H1 (cell line): ENCODE results near the gene SLC25A42. TPM values are rescaled to one million over a fixed set of nuclear protein-coding genes. Genes with fewer than 3 reads are reported as not detected.
"Not testable (repeated sequence)": the region's sequence is repeated elsewhere in the genome, so short reads cannot be mapped to it uniquely, and the experiment has no call there.

Experiments used
- CTCF ChIA-PET: fragments of 300-600 bp; sonication (Branson Sonifier 250); formaldehyde crosslinking; loops from one replicate; lab custom pipeline; 2021; ENCODE audit not compliant: partially characterized antibody; lab: Charles Lee
- POLR2A ChIA-PET: fragments of 300-600 bp; sonication (Branson Sonifier 250); formaldehyde crosslinking; loops from one replicate; lab custom pipeline; 2021; ENCODE audit warnings: inconsistent platforms; ENCODE audit not compliant: partially characterized antibody; lab: Charles Lee
- DNase-seq, 2 experiments: peaks; one replicate each; pipeline versions ENCODE4 v3.0.0 to v3.0.0-alpha.2; 2010 to 2022; ENCODE audit warnings: low spot score in 2 of 2, low read depth in 1 of 2, mixed read lengths in 1 of 2
- FAIRE-seq: peaks from 2 replicates; lab custom pipeline; 2011; peaks lifted over from hg19 to GRCh38; lab: Jason Lieb, UNC
- H2AFZ ChIP-seq: 2 replicates; pipeline ENCODE4 v1.8.1; 2012; ENCODE audit warnings: low read length, inconsistent platforms
- H2AK5ac ChIP-seq: 2 replicates; pipeline ENCODE4 v1.6.1; 2013; ENCODE audit warnings: low read depth, low read length
- H2BK120ac ChIP-seq: replicated peaks from 2 replicates; pipeline ENCODE3; 2013; ENCODE audit warnings: low read depth, low read length, inconsistent platforms
- H2BK12ac ChIP-seq: 2 replicates; pipeline ENCODE4 v1.6.1; 2013; ENCODE audit warnings: low read depth, low read length
- H2BK15ac ChIP-seq: 2 replicates; pipeline ENCODE4 v1.6.1; 2013; ENCODE audit warnings: low read length
- H2BK20ac ChIP-seq: 2 replicates; pipeline ENCODE4 v1.6.1; 2013; ENCODE audit warnings: low read length
- H2BK5ac ChIP-seq: 2 replicates; pipeline ENCODE4 v1.6.1; 2013; ENCODE audit warnings: low read depth, low read length
- H3K14ac ChIP-seq: 2 replicates; pipeline ENCODE4 v1.6.1; 2013; ENCODE audit warnings: inconsistent platforms; ENCODE audit not compliant: insufficient read length
- H3K18ac ChIP-seq: 2 replicates; pipeline ENCODE4 v1.6.1; 2013; ENCODE audit warnings: low read length; ENCODE audit errors: extremely low read depth
- H3K23ac ChIP-seq: 2 replicates; pipeline ENCODE4 v1.6.1; 2013; ENCODE audit warnings: inconsistent platforms; ENCODE audit not compliant: insufficient read length
- H3K23me2 ChIP-seq: 2 replicates; pipeline ENCODE4 v1.6.1; 2013; ENCODE audit warnings: low read depth, low read length
- H3K27ac ChIP-seq: 2 replicates; pipeline ENCODE4 v1.6.1; 2011; ENCODE audit warnings: low read depth, low read length, inconsistent platforms
- H3K27me3 ChIP-seq, 4 experiments: replicated peaks in 1 of 4; 1 replicate in 1 of 4; 2 replicates in 3 of 4; pipeline versions ENCODE4 v1.6.1 to v1.8.1; 2011 to 2013; ENCODE audit warnings: low read length in 3 of 4, mild to moderate bottlenecking in 3 of 4, inconsistent platforms in 2 of 4, mixed read lengths in 2 of 4, moderate library complexity in 1 of 4; ENCODE audit not compliant: control insufficient read depth in 3 of 4, insufficient read depth in 3 of 4; ENCODE audit errors: extremely low read depth in 1 of 4
- H3K36me3 ChIP-seq, 4 experiments: 2 replicates each; pipeline versions ENCODE4 v1.6.1 to v1.8.1; 2011 to 2013; ENCODE audit warnings: mild to moderate bottlenecking in 4 of 4, low read length in 3 of 4, moderate library complexity in 2 of 4, control low read depth in 1 of 4, inconsistent platforms in 1 of 4; ENCODE audit not compliant: insufficient read depth in 4 of 4, control insufficient read depth in 2 of 4
- H3K4ac ChIP-seq: replicated peaks from 2 replicates; pipeline ENCODE3; 2013; ENCODE audit warnings: low read length, low read depth, mixed read lengths, inconsistent platforms; ENCODE audit not compliant: insufficient read length
- H3K4me1 ChIP-seq, 4 experiments: replicated peaks in 1 of 4; 1 replicate in 1 of 4; 2 replicates in 3 of 4; pipeline versions ENCODE4 v1.6.1 to v1.8.1; 2011 to 2013; ENCODE audit warnings: low read length in 3 of 4, inconsistent platforms in 2 of 4, mixed read lengths in 1 of 4; ENCODE audit not compliant: insufficient read depth in 4 of 4, control insufficient read depth in 3 of 4
- H3K4me2 ChIP-seq, 2 experiments: 2 replicates each; pipeline versions ENCODE4 v1.6.1 to v1.8.1; 2011 to 2013; ENCODE audit warnings: low read depth in 2 of 2, low read length in 2 of 2, control low read depth in 1 of 2, inconsistent platforms in 1 of 2, mild to moderate bottlenecking in 1 of 2; ENCODE audit not compliant: insufficient read depth in 1 of 2
- H3K4me3 ChIP-seq, 4 experiments: fragments of 200-600, 300-600 bp in 1 of 4; sonication (generic), shearing (Covaris generic), sonication (Bioruptor Twin) in 1 of 4; 2 replicates each; pipeline versions ENCODE4 v1.5.1 to v1.8.1; 2011 to 2016; ENCODE audit warnings: low read length in 4 of 4, low read depth in 3 of 4, control low read depth in 2 of 4, inconsistent platforms in 2 of 4, mild to moderate bottlenecking in 2 of 4, mixed read lengths in 1 of 4, moderate library complexity in 1 of 4; ENCODE audit not compliant: insufficient read depth in 2 of 4; ENCODE audit errors: extremely low read depth in 1 of 4
- H3K56ac ChIP-seq: replicated peaks from 2 replicates; pipeline ENCODE3; 2013; ENCODE audit warnings: low read depth, mild to moderate bottlenecking, mixed read lengths, low read length, inconsistent platforms; ENCODE audit not compliant: insufficient read length
- H3K79me1 ChIP-seq: 2 replicates; pipeline ENCODE4 v1.6.1; 2013; ENCODE audit warnings: low read depth, low read length, control low read depth
- H3K79me2 ChIP-seq, 2 experiments: 2 replicates each; pipeline versions ENCODE4 v1.6.1 to v1.8.1; 2012 to 2013; ENCODE audit warnings: low read length in 2 of 2, mild to moderate bottlenecking in 2 of 2, inconsistent platforms in 1 of 2; ENCODE audit not compliant: insufficient read depth in 2 of 2, control insufficient read depth in 1 of 2
- H3K9ac ChIP-seq, 4 experiments: replicated peaks in 1 of 4; 1 replicate in 1 of 4; 2 replicates in 3 of 4; pipeline versions ENCODE4 v1.6.1 to v1.8.1; 2011 to 2013; ENCODE audit warnings: low read depth in 3 of 4, low read length in 3 of 4, control low read depth in 2 of 4, mild to moderate bottlenecking in 2 of 4, moderate library complexity in 2 of 4, inconsistent platforms in 1 of 4; ENCODE audit errors: extremely low read depth in 1 of 4
- H3K9me3 ChIP-seq, 2 experiments: 2 replicates each; pipeline versions ENCODE4 v1.6.1 to v1.8.1; 2012 to 2013; ENCODE audit warnings: mild to moderate bottlenecking in 2 of 2, moderate library complexity in 2 of 2, control low read depth in 1 of 2, inconsistent platforms in 1 of 2, low read depth in 1 of 2, low read length in 1 of 2, mixed read lengths in 1 of 2; ENCODE audit not compliant: insufficient read depth in 2 of 2
- H4K20me1 ChIP-seq, 2 experiments: replicated peaks in 1 of 2; 2 replicates each; pipeline versions ENCODE3 to v1.8.1; 2011 to 2013; ENCODE audit warnings: inconsistent platforms in 2 of 2, low read length in 2 of 2, mild to moderate bottlenecking in 1 of 2; ENCODE audit not compliant: insufficient read depth in 2 of 2, control insufficient read depth in 1 of 2
- H4K5ac ChIP-seq: 2 replicates; pipeline ENCODE4 v1.6.1; 2013; ENCODE audit warnings: low read length, low read depth, mixed read lengths, inconsistent platforms; ENCODE audit not compliant: insufficient read length
- H4K8ac ChIP-seq: 2 replicates; pipeline ENCODE4 v1.8.0; 2013; ENCODE audit warnings: mild to moderate bottlenecking, moderate library complexity, low read length, inconsistent platforms; ENCODE audit not compliant: insufficient read depth; ENCODE audit errors: extremely low read depth
- H4K91ac ChIP-seq: replicated peaks from 2 replicates; pipeline ENCODE3; 2013; ENCODE audit warnings: low read length, mixed read lengths, inconsistent platforms; ENCODE audit not compliant: insufficient read length
- WGBS, 2 experiments: shearing (Covaris generic) in 1 of 2; methylation state at CpG; one replicate each; pipeline versions ENCODE4 v1.1.6 to v1.1.7; 2013 to 2015; ENCODE audit warnings: low lambda C conversion rate in 2 of 2, mixed read lengths in 2 of 2, inconsistent platforms in 1 of 2, low coverage in 1 of 2, missing lambda C conversion rate in 1 of 2; ENCODE audit not compliant: insufficient replicate concordance in 2 of 2, insufficient coverage in 1 of 2, insufficient read length in 1 of 2; ENCODE audit errors: extremely low coverage in 1 of 2, missing lambda C conversion rate in 1 of 2; 5-methylcytosine and 5-hydroxymethylcytosine counted together
- polyA plus RNA-seq, 7 experiments: library from polyadenylated mRNA; depleted of rRNA in 3 of 7; stranded (reverse) in 5 of 7; unstranded in 2 of 7; fragments of >200 nt in 5 of 7; fragments of 200-250 nt in 2 of 7; gene quantifications; 1 replicate in 5 of 7; 2 replicates in 1 of 7; 4 replicates in 1 of 7; pipeline versions ENCODE4 v1.2.1 to v1.2.3, GENCODE V29; 2011 to 2013; ENCODE audit warnings: missing spikeins in 2 of 7, mixed read lengths in 2 of 7
- total RNA-seq: library from RNA; stranded (reverse); fragmentation: NEBNext Ultra II Directional; extraction: Animal tissue kit (Norgen Biotek cat#: 25700); gene quantifications from 2 replicates; pipeline ENCODE4 v1.2.1, GENCODE V29; 2021

Gene SLC25A42
- total and polyA plus RNA-seq, 2 of the 8 experiments (the other 6 are each of a cell fraction or from before 2014, with no cell fraction given), result 5.9 to 6.2 TPM

DNA sequence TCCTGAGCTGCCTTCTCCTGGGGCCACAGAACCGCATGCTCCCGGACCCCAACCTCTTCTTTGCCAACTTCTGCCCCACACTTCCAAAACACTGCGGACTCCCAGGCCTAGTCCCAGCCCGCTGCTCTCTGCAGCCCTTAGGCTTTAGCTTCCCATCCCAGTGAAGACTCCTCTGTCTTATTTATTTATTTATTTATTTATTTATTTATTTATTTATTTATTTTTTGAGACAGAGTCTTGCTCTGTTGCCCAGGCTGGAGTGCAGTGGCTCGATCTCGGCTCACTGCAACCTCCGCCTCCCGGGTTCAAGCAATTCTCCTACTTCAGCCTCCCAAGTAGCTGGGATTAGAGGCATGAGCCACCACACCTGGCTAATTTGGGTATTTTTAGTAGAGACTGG is 84.7 kb downstream of the SLC25A42 start:
- CTCF ChIA-PET, result interaction anchor here (0.7 to 4.7 kb wide), 14 partner anchors 8 to 81 kb away, joined by 3 to 85 read pairs (median 3); no protein-coding TSS in a partner anchor
- not testable (repeated sequence) for H3K56ac ChIP-seq, H3K4me3 ChIP-seq, DNase-seq, H3K4me1 ChIP-seq, H3K23me2 ChIP-seq, H3K4me2 ChIP-seq, H4K91ac ChIP-seq, H3K23ac ChIP-seq, H3K79me2 ChIP-seq, H2BK12ac ChIP-seq, H3K14ac ChIP-seq, H4K20me1 ChIP-seq, H3K18ac ChIP-seq, H3K27ac ChIP-seq, H3K79me1 ChIP-seq, H3K9me3 ChIP-seq, H3K27me3 ChIP-seq, H2BK120ac ChIP-seq, H2BK15ac ChIP-seq, H2BK5ac ChIP-seq, H2BK20ac ChIP-seq, H3K36me3 ChIP-seq, H4K8ac ChIP-seq, H4K5ac ChIP-seq, H2AFZ ChIP-seq, FAIRE-seq, H3K4ac ChIP-seq, H2AK5ac ChIP-seq, H3K9ac ChIP-seq
- POLR2A ChIA-PET, result interaction anchor here (0.7 to 5.7 kb wide), 8 partner anchors 8 to 45 kb away, joined by 3 to 33 read pairs (median 4); partner anchors contain the start of gene MEF2B
- 95% methylated on average over 8 of the region's 8 CpGs; no CpG with 5 or more reads in 1 of the 2 experiments for WGBS, 2 experiments
